ENCODE data around the gene RNF146.

DNA sequence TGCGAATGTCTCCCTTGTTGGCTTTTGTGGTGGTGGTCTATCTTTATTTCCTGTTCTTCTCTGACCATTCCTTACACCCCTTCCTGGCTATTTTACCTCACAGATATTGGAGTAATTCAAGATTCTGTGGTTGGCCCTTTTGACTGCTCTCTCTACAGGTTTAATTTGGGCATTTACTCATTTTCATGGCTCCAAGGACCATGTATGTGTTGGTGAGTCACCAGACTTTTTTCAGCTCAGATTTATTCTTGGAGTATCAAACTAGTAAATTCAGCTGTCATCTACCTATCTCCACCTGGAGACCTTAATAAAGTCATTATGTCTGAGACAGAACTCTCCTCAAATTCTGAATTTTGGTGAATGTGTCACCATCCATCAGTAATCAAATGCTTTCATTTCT lies 15.5 kb downstream of the RNF146 start:
- TF ChIP-seq CTCF (IDR thresholded peaks at IDR 0.05; ENCODE audit: borderline replicate concordance, extremely low read depth, low read length, poor library complexity, severe bottlenecking) (no peak), EZH2 (IDR thresholded peaks at IDR 0.05; ENCODE audit: borderline replicate concordance, low read depth, low read length, severe bottlenecking) (no peak)

All from DND-41 (cell line).